Forelimb muscle (tissue), 1 donor: ENCODE data around the gene VWA3B. TPM values are rescaled to one million over a fixed set of nuclear protein-coding genes. Genes with fewer than 3 reads are reported as not detected.
"Not testable (repeated sequence)": the region's sequence is repeated elsewhere in the genome, so short reads cannot be mapped to it uniquely, and the experiment has no call there.

Source experiments
- DNase-seq: peaks from one replicate; pipeline ENCODE4 v3.0.0-alpha.2; 2013; ENCODE audit warnings: low read depth
- polyA plus RNA-seq: library from polyadenylated mRNA; unstranded; fragments of 120-200 nt; gene quantifications from one replicate; pipeline ENCODE4 v1.2.1, GENCODE V29; 2013; ENCODE audit not compliant: insufficient read length

VWA3B gene
- polyA plus RNA-seq, 1 donor, result 1.6 TPM

DNA sequence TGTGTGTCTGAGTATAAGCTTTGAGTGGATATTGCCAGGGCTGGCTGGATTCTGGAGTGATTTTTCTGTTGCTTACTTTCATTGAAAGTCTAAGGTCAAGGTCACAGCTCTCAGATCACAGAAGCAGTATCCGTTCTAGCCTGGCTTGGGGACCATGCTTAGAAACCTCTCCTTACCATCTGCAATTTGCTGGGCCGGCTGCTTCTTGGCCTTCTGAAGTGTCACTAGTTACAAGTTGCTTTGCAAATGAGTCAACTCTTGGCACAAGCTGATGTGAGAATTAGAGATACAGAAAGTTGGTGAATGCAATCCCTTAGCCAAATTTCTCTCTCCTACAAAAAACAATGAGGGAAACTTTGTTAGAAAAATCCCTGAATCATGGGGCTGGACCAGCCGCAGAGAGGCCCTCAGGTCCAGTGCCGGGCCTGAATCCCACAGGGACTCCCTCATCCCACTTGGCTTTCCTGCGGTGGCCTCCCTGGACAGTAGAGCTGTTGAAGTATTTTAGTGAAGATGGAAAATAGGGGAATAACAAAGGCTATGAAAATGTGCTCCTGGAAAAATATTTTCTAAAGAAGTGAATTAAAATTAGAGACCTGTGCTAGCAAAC is 166.6 kb downstream of the VWA3B start:
- DNase-seq, result no peak

DNA sequence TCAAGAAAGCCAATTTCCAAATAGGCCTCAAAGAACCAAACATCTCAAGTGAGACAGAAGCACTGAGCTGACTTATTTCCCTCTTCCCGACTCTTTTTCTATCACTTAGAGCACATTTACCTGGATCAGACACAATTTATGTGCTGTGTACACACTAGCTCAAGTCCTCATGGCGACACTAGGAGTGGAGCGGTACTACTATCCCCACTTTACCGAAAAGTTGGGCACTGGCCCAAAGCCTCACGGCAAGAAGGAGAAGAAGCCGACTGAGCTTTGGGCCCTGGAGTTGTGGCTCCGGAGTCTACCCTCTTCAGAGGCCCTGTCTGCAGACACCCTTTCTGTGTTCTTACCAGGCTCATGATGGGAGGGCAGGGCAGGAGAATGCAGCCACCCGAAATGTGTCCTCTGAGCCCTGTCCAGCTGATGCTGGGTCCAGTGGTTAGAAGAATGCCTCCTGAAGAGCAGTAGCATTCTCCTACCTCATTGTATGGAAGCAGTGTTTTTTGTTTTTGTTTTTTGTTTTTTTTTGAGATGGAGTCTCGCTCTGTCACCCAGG is 167.6 kb downstream of the VWA3B start:
- DNase-seq, result no peak

DNA sequence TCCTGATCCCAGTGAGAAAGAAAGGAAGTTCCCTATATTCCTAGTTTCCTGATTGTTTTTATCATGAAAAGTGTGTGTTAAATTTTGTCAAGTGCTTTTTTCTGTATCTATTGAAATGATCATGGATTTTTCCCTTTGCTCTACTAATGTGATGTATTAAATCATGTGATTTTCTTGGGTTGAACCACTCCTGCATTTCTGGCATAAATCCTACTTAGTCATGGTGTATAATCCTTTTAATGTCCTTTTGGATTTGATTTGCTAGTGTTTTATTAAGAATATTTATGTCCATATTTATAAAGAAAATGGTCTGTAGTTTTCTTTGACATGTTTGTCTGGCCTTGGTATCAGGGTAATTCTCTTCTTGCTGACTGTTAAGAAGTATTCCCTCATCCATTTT is 171.9 kb downstream of the VWA3B start:
- DNase-seq, result no peak

DNA sequence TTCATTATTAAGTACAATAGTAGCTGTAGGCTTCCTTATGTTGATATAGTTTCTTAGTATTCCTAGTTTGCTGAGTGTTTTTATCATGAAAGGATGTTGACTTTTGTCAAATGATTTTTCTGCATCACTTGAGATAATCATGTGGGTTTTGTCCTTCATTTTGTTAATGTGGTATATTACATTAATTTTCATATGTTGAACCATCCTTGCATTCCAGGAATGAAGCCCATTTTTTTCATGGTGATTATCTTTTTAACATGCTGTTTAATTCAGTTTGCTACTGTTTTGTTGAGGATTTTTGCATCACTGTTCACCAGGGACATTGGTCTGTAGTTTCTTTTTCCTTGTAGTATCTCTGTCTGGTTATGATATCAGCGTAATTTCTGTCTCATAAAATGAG is 176.4 kb downstream of the VWA3B start:
- DNase-seq, result no peak

DNA sequence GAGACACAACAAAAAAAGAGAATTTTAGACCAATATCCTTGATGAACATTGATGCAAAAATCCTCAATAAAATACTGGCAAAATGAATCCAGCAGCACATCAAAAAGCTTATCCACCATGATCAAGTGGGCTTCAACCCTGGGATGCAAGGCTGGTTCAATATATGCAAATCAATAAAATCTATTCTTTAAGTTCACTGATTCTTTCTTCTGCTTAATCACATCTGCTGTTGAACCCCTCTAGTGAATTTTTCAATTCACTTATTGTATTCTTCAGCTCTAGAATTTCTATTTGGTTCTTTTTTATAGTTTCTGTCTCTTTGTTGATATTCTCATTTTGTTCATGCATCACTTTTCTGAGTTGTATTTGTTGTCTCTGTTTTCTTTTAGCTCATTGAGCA is 181.3 kb downstream of the VWA3B start:
- DNase-seq, result not testable (repeated sequence)

DNA sequence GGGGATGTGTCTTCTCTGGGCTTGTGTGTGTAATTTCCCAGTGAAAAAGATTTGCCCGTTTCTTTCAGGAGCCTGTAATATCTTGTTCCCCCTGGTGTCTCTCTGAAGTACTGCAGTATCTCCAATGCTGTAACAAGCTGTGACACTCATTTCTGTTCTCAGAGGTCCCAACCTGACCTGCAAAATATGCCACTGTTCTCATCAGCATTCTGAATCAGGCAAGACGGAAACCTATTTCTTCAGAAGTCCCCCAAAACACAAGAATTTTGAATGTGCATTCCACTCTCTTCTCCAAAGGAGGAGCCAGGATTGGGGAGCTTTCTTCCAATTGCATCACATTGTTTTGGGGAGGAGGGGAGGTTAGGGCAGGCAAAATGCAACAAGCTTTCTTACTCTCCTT is 182.3 kb downstream of the VWA3B start:
- DNase-seq, result no peak

DNA sequence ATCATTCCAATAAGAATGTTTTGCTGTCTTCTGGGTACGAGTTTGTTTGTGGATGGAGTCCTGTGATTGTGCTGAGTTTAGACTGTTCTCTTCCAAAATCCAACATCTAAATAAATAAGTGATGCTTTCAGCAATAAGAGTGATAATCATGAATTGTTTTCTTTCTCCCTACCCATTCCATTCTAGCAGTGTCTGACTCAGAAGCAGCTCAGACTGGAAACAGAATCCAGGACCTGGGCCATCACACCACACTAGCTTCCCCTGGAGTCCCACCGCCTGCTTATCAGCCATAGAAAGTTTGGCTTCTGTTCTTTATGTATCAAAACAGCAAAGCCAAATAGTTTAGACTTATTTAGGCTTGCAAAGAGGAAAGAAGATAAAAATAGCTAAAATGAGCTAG is 182.9 kb downstream of the VWA3B start:
- DNase-seq, result no peak

DNA sequence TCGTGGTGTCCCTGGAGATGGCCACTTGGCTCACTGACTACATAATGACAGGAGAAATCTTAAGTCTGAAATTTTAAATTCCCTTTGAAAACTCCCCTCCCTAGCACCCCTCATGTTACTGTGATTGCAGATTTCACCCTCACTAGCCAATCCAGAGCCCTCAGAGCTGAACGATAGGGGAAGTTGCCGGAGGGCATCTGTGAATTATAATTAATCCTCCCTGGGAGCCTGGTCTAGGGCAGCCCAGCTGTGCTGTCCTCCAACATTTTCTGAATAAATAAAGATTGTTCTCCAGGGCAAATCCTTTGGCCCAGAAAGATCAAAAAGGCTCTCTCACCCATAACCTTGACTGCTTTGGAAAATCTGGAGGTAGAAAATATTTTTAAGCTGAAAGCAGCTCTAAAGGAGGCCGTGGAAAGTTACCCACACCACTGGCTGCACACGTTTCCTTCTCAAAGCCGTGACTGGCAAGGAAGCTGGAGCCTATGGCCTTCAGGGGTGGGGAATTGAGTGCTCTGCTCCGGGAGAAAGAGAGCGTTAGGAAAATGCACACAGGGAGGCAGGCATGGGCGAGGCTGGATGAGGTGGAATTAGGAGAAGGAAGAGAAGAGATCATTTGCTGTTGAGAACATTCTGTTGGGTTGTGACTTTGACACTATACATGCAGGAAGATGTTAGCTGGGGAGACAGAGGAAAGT is 190.3 kb downstream of the VWA3B start:
- DNase-seq, result no peak

DNA sequence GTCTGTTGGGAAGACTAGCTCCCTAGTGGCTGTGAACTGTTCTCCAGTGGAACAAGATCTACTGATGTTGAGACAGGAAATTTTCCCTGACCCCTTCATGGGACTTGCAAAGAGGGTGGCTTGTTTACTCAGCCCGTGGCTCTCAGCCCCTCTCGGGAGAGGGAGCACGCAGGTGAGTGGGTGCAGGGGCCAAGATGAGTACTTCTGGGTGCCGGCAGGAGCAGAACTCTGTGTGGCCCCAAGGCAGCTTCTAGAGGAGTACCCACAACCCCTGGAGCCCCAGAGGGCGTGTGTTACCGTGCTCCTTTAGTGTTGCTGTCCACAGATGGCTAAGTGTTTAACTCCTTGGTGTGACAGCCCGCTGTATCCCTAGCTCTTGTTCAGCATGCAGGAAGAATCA is 191.1 kb downstream of the VWA3B start:
- no peak for DNase-seq

DNA sequence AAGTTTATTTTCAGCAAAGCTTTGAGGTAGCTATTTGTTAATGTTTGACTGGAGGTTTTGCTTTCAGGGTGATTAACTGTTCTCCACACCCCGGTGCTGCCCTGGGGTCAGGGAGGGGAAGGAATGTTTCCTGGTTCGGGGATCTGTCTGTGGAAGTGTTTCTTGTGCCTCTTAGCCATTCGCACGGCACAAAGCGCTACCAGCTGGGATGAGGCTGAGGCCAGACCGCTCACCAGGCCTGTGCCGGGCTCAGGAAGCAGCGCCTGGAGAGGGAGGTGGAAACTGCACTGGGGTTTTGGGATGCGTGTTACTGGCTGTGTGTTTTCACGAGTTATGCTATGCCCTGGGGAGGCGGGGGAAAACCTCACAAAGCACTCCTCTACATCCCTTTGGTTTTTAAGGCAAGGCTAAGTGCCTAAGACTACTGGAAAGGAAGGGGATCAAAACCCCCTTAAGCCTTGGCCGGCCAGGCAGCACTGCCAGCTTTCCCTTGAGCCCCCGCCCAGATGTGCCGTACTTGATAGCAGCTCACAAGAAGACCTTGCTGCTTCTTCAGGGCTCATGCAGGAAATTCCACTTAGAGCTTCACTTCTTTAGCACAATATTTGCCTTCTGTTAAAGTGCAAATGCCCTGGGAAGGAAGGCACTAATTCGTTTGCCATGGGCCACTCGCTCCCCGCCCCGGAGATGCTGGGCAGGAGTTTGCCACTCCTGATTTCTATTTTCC is 193.6 kb downstream of the VWA3B start:
- DNase-seq, result no peak

DNA sequence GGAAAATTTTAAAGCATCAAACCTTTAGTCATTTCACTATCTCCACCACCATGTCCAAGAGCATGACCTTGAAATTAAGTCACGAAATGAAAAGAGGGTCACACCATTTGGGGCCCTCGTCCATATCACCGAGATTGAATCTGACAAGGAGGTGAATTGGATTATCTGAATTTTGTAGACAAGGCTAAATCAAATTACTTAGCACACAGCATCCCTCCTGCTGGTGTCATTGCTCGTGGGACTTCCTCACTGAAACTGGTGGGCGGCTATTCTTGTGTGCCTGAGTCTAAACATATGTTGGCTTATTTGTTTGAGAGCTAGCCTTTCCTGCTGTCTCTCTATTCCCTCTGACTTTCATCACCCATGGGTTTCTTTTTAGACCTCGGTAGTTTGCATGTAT is 194.6 kb downstream of the VWA3B start:
- no peak for DNase-seq

DNA sequence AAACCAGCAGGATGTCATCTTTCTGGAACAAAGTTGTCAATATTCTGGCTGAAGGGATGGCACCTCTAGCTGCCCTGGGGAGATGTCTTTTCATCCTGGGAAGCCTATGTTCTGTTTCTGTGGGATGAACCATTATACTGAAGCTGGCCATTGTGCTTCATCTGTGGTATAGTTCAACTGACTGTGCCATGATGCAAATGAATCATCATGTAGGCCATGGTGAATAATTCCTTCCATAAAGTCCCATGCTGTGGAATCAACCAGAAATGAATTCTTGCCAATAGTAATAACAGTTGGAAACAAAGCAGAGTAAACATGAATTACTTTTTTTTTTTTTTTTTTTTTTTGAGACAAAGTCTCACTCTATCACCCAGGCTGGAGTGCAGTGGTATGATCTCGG is 195.1 kb downstream of the VWA3B start:
- DNase-seq, result no peak

DNA sequence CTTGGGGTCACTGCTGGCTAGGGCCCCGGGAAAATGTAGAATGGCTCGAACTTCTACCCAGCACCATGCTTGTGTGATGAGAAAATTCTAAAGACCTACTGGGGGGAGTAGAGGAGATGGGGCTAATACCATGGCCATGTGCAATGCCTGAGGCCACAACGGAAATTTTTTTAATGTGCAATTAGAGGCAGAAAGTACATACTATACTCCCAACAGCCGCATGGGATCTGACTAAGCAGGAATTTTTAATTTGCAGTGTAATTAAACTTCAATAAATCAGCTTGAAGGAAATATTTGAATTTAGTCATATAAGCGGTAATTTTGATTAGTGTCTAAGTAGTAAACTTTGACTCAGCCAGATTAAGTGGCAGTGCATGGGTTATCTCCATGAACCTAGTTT is 206.1 kb downstream of the VWA3B start:
- DNase-seq, result no peak

DNA sequence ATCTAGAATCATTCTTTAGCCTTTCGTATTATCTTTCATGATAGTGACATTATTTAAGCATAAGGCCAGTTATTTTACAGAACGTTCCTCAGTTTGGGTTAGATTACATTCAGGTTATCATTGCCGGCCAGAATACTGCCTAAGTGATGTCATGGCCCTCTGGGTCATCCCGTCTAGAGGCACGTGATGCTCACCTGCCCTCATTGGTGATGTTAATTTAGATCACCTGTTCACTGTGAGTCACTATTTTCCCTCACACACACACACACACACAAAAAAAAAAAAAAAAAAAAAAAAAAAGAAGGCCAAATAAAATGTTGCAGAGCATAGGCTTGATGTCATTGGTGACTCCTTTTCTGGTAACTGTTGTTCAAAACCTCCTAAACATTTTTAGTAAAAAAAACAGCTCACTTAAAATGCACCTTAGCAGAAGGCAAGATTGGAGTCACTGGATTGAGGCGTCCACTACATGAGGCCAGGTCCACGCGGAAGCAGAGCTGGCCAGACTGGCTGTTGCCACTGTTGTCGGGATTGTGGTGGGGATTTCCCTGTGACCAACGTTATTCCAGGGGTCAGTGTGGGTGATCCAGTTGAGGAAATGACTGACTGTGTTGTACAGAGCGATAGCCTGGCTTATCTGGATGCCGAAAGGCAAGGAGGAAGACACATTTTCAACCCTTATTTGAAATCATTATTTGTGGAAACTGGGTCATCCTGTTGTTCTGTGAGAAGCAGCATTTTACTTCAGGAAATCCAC is 207.1 kb downstream of the VWA3B start:
- no peak for DNase-seq

DNA sequence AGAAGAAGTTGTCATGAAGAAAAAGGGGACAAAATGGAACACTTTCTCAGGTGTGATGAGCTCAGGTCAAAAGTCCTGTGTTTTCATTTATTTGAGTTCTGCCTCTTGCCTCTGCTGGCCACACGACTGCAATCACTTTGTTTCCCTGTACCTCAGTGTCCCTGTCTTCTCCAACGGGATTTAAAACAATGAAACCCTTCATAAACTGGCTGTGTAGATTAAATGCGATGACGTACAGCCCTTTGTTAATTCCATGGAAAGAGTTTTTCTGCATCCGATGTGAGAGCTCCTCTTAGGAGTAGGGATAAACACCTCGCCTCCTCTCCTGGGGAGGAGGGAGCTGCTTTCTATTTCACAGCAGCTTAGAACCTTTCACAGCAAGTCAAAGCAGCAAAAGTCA is 207.7 kb downstream of the VWA3B start:
- DNase-seq, result no peak

DNA sequence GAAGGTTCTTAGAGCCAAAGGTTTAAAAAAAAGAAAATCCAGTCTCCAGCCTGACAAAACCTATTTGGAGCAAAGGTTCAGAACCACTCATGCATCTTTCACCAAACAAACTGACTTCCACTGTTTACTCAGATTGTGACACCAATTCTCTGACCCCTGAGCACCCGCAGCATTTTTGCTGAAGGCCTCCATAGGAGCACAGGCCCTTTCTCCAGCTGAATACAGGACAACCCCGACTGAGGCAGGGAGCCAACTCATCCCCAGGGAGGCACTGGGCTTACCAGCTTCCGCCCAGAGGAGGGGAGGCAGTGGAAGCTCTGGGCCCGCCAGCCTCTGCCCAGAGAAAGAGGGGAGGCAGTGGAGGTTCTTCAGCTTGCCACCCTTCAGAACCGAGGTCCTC is 208.3 kb downstream of the VWA3B start:
- DNase-seq, result no peak

DNA sequence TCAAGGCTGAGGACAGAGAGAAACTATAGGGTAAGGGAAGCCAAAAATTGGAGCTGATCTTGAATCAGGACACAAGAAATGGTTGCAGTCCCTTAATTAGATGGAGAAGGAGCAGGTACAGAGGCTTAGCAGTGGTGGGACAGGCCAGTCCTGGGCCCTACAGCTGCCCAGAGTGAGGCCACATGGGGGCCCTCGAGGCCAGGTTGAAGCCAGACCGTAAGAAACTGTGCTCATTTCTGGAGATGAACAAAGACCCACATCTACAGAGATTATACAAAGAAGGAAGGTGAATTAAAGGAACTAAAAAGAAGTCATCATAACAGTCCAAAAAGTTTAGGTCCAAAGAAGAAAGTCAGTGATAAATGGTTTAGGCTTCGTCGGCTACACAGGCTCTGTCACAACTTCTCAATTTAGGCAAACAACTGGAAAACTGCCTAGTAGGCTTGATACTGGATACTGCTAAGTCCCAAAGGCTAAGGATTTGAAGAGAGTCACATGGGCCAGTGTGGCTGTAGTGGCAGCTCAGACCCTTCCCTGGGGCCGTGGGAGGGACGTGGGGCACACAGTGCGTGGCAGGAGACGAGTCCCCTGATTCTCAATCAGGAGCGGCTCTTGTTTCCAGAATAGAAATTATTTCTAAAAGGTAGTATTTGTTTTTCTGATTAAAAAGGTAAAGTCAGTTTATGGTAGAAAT is 208.9 kb downstream of the VWA3B start:
- DNase-seq, result no peak

DNA sequence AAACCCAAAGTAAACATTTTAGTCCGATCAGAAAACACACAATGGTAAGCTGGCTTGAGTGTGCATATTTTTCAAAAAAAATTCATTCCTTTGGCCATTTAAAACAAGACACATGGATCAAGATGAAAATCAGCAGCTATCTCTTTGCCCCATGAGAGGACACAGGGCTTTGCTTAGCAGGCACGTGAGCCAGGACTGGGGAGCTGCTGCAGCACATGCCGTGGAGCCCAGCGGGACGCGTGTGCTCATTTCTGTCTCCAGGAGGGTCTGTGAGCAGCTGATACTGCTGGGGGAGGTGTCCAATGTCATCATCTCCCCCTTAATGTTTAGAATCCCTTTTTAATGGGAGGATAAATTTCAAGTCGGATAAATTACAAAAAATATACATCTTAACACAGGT is 209.5 kb downstream of the VWA3B start:
- DNase-seq, result no peak

DNA sequence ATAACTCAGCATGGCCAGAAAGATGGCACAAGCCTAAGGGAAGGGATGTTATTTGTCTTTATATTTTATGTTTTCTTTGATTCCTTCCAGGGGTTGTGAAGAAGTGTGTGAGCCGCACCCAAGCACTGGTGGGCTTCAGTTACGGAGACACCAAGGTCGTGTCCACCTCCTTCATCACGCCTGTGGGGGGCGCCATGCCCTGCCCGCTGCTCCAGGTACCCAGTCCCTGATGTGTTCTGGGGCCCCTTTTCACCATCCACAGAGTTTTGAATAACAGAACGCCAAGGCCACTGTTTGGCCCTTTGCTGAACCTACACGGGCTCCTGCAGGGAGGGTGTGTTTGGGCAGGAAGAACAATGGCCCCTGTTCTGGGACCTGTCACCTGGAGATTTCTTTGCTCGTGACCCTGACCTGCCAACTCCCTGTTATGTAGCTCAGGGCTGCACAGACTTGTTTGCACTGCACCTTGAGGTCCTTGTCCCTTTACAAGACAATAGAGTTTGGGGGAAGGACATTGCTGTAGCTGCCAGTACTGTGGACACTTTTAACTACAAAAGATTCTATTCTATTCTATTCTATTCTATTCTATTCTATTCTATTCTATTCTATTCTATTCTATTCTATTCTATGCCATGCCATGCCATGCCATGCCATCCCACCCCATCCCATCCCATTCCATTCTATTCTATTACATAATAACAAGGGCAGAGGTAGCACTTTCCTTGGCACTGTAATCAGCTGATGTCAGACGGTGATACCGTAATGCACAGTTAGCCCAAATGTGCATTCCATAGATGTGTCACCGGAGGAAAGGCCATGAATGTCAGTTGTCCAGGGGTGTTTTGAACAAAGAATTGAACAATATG is 211.1 kb downstream of the VWA3B start:
- DNase-seq, result no peak

DNA sequence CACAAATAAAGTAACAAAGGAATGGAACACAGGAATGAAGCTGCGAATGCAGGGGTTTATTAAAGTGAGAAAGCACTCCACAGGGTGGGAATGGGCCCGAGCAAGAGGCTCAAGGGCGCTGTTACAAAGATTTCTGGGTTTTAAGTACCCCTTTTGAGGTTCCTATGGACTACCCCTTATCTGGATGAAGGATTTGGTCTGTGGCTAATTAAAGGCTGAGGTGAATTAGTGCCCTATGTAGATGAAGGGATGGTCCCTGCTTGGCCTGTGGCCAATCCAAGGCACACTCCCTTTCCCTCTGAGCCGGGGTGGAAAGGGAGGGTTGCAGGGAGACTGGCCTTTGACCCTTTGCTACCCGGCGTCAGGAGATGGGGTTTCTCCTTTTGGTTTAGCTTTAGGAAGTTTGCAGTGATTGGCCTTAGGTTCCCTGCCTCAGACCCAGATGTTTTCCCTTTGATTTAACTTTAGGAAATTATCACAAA is 211.8 kb downstream of the VWA3B start:
- no peak for DNase-seq
